HCT116 (cell line): ENCODE results near the gene KCTD19. TPM values are rescaled to one million over a fixed set of nuclear protein-coding genes. Genes with fewer than 3 reads are reported as not detected.

Source experiments
- ATAC-seq: fragments of 200-7000 bp; cut with Tn5 transposase; 2 replicates; pipeline ENCODE4 v1.9.1; 2020; ENCODE audit warnings: mild to moderate bottlenecking, moderate library complexity
- BruUV-seq: library from RNA; stranded (reverse); fragments of 400-500 nt; replicated peaks from 2 replicates; lab custom pipeline; 2021; lab: Mats Ljungman, UMichigan
- CTCF ChIA-PET: fragments of 300-600 bp; sonication (Branson Sonifier 250); formaldehyde crosslinking; loops from one replicate; lab custom pipeline; 2021; ENCODE audit warnings: antibody characterized with exemption; lab: Charles Lee
- POLR2A ChIA-PET: fragments of 300-600, 350-600 bp; sonication (Branson Sonifier 250); formaldehyde crosslinking; loops from one replicate; lab custom pipeline; 2021; ENCODE audit warnings: antibody characterized with exemption; lab: Charles Lee
- RAD21 ChIA-PET, 2 experiments: fragments of 300-600 bp; sonication (Branson Sonifier 250); formaldehyde crosslinking; loops; one replicate each; lab custom pipeline; 2023; ENCODE audit warnings: low total read pairs in 2 of 2; ENCODE audit not compliant: uncharacterized antibody in 2 of 2, unreplicated experiment in 2 of 2, low non-redundant PET in 1 of 2; lab: Charles Lee
- DNase-seq: peaks from one replicate; pipeline ENCODE4 v3.0.0-alpha.2; 2010; ENCODE audit warnings: low read depth, low spot score
- H2AFZ ChIP-seq: fragments of 200-600 bp; shearing (Covaris generic), sonication (generic); 2 replicates; pipeline ENCODE4 v1.6.1; 2017; ENCODE audit warnings: low read depth, mixed run types, mixed read lengths, antibody characterized with exemption, low read length; ENCODE audit not compliant: poor library complexity, severe bottlenecking
- H3K27ac ChIP-seq: 2 replicates; pipeline ENCODE4 v1.5.1; 2012; ENCODE audit warnings: low read depth, low read length
- H3K27me3 ChIP-seq: fragments of 200-600 bp; sonication (generic); 2 replicates; pipeline ENCODE4 v1.6.1; 2016; ENCODE audit warnings: mixed run types, low read length, mixed read lengths; ENCODE audit not compliant: insufficient read depth
- H3K36me3 ChIP-seq, 2 experiments: fragments of 200-500 bp in 1 of 2; fragments of 200-600 bp in 1 of 2; sonication (Bioruptor generic) in 1 of 2; sonication (generic) in 1 of 2; 2 replicates each; pipeline versions ENCODE4 v1.5.1 to v1.6.1; 2014 to 2016; ENCODE audit warnings: low read length in 2 of 2, inconsistent platforms in 1 of 2, mixed read lengths in 1 of 2, mixed run types in 1 of 2; ENCODE audit not compliant: insufficient read depth in 2 of 2, control insufficient read depth in 1 of 2
- H3K4me1 ChIP-seq, 2 experiments: fragments of 200-600 bp in 1 of 2; sonication (generic) in 1 of 2; 2 replicates each; pipeline versions ENCODE4 v1.5.1 to v1.6.1; 2012 to 2017; ENCODE audit warnings: low read length in 2 of 2, inconsistent platforms in 1 of 2, mild to moderate bottlenecking in 1 of 2, mixed read lengths in 1 of 2, mixed run types in 1 of 2, moderate library complexity in 1 of 2; ENCODE audit not compliant: insufficient read depth in 2 of 2, control insufficient read depth in 1 of 2
- H3K4me2 ChIP-seq: fragments of 200-600 bp; sonication (generic); 2 replicates; pipeline ENCODE4 v1.6.1; 2017; ENCODE audit warnings: mixed run types, low read length, mixed read lengths
- H3K4me3 ChIP-seq, 2 experiments: fragments of 200-600 bp in 1 of 2; sonication (generic) in 1 of 2; replicated peaks in 1 of 2; 2 replicates each; pipeline ENCODE4 v1.5.1; 2011 to 2016; ENCODE audit warnings: low read length in 2 of 2, control low read depth in 1 of 2, low read depth in 1 of 2, mild to moderate bottlenecking in 1 of 2, mixed read lengths in 1 of 2, mixed run types in 1 of 2
- H3K79me2 ChIP-seq: fragments of 200-600 bp; sonication (generic); 2 replicates; pipeline ENCODE4 v1.6.1; 2017; ENCODE audit warnings: mild to moderate bottlenecking, mixed run types, low read length, moderate library complexity, mixed read lengths; ENCODE audit not compliant: insufficient read depth
- H3K9ac ChIP-seq: fragments of 200-600 bp; sonication (generic); 2 replicates; pipeline ENCODE4 v1.6.1; 2016; ENCODE audit warnings: low read length, mixed read lengths
- H3K9me2 ChIP-seq: fragments of 200-600 bp; sonication (generic), shearing (Covaris generic); 2 replicates; pipeline ENCODE4 v1.6.1; 2017; ENCODE audit warnings: mixed run types, mild to moderate bottlenecking, moderate library complexity; ENCODE audit not compliant: insufficient read depth
- H3K9me3 ChIP-seq, 2 experiments: fragments of 200-500 bp in 1 of 2; fragments of 200-600 bp in 1 of 2; sonication (Bioruptor generic) in 1 of 2; sonication (generic) in 1 of 2; 2 replicates each; pipeline ENCODE4 v1.6.1; 2014 to 2017; ENCODE audit warnings: low read length in 2 of 2, mixed read lengths in 2 of 2, inconsistent platforms in 1 of 2, low read depth in 1 of 2, mild to moderate bottlenecking in 1 of 2, mixed run types in 1 of 2, moderate library complexity in 1 of 2; ENCODE audit not compliant: control insufficient read depth in 1 of 2, insufficient read depth in 1 of 2
- H4K20me1 ChIP-seq: fragments of 200-600 bp; sonication (generic), shearing (Covaris generic); 2 replicates; pipeline ENCODE4 v1.6.1; 2017; ENCODE audit warnings: mixed run types, mild to moderate bottlenecking, moderate library complexity; ENCODE audit not compliant: insufficient read depth
- CEBPB ChIP-seq: IDR thresholded peaks from 2 replicates; pipeline ENCODE4 v1.6.1; 2012; ENCODE audit warnings: low read depth
- CTCF ChIP-seq, 3 experiments: fragments of 200-600 bp in 1 of 3; sonication (generic) in 1 of 3; IDR thresholded peaks in 2 of 3; conservative IDR thresholded peaks in 1 of 3; 2 replicates each; pipeline ENCODE4 v1.5.1; 2012 to 2017; ENCODE audit warnings: low read depth in 2 of 3, low read length in 2 of 3, antibody characterized with exemption in 1 of 3, borderline replicate concordance in 1 of 3, control low read depth in 1 of 3, mild to moderate bottlenecking in 1 of 3, mixed read lengths in 1 of 3, mixed run types in 1 of 3, moderate library complexity in 1 of 3; ENCODE audit not compliant: insufficient read depth in 1 of 3
- EGR1 ChIP-seq: IDR thresholded peaks from 2 replicates; pipeline ENCODE4 v1.6.1; 2012; ENCODE audit warnings: low read depth
- ELF1 ChIP-seq: IDR thresholded peaks from 2 replicates; pipeline ENCODE4 v1.6.1; 2012; ENCODE audit warnings: low read depth, borderline replicate concordance
- FOSL1 ChIP-seq: IDR thresholded peaks from 2 replicates; pipeline ENCODE4 v1.6.1; 2012; ENCODE audit warnings: low read depth
- JUND ChIP-seq: IDR thresholded peaks from 2 replicates; pipeline ENCODE4 v1.6.1; 2012
- MAX ChIP-seq: IDR thresholded peaks from 2 replicates; pipeline ENCODE4 v1.6.1; 2012
- SIN3A ChIP-seq: IDR thresholded peaks from 2 replicates; pipeline ENCODE4 v1.6.1; 2012; ENCODE audit warnings: low read depth
- SP1 ChIP-seq: IDR thresholded peaks from 2 replicates; pipeline ENCODE4 v1.6.1; 2012; ENCODE audit warnings: low read depth
- TCF7L2 ChIP-seq: IDR thresholded peaks from 2 replicates; pipeline ENCODE4 v1.7.0; 2011; ENCODE audit warnings: borderline replicate concordance, inconsistent platforms; ENCODE audit not compliant: insufficient read depth, insufficient read length; ENCODE audit errors: extremely low read depth
- ZBTB33 ChIP-seq: IDR thresholded peaks from 2 replicates; pipeline ENCODE4 v1.6.1; 2011; ENCODE audit warnings: mild to moderate bottlenecking, low read length, moderate library complexity; ENCODE audit not compliant: insufficient replicate concordance; ENCODE audit errors: extremely low read depth
- ZFX ChIP-seq: fragments of 450-650 bp; IDR thresholded peaks from 2 replicates; pipeline ENCODE4 v1.6.1; 2017
- ZNF274 ChIP-seq: fragments of 200-500 bp; sonication (Bioruptor generic); IDR thresholded peaks from 2 replicates; pipeline ENCODE4 v1.6.1; 2014; ENCODE audit warnings: mild to moderate bottlenecking, low read depth, low read length, inconsistent platforms
- intact Hi-C: fragments of 100-400 bp; cut with micrococcal nuclease; formaldehyde crosslinking; loops from 2 replicates; pipeline ENCODE4 v1.10.0; 2022
- total RNA-seq: library from RNA; stranded (reverse); gene quantifications from one replicate; pipeline ENCODE4 v1.2.1, GENCODE V29; 2021; ENCODE audit not compliant: unreplicated experiment

Gene KCTD19
- total RNA-seq, 1 experiment from 2014 or later, result not detected

GRCh38 chr16:67294938-67295361, 31.6 kb downstream of the KCTD19 start:
- Histone ChIP-seq H3K9me2 (no peaks in the 10 kb centered on the region), H3K4me2 (no peak overlapping the region), H3K9me3 (no peaks in the 10 kb centered on the region), H3K4me1 (peaks cover 7 to 17% of the 10 kb centered on the region in 2 experiments), H3K27ac (no peak overlapping the region), H3K9ac (no peak overlapping the region), H3K27me3 (no peaks in the 10 kb centered on the region), H4K20me1 (no peaks in the 10 kb centered on the region)
- ChIA-PET CTCF (no interaction called here), RAD21 (no interaction called here)
- no peak for DNase-seq
- BruUV-seq, result no TSS peak
- intact Hi-C loops, result no loop called here
- ATAC-seq, result no peak
- no peak for TF ChIP-seq ZFX
- no peak for TF ChIP-seq EGR1
- TF ChIP-seq, all 23 proteins: peak for 0
- no peaks in the 10 kb centered on the region for H3K36me3 ChIP-seq
- POLR2A ChIA-PET, result no interaction called here
- no peaks in the 10 kb centered on the region for H3K79me2 ChIP-seq
- no peak overlapping the region for H3K4me3 ChIP-seq
- H2AFZ ChIP-seq, result no peak overlapping the region

GRCh38 chr16:67294171-67294757, 32.3 kb downstream of the KCTD19 start:
- H3K79me2 ChIP-seq, result no peaks in the 10 kb centered on the region
- no peak overlapping the region for H3K4me2 ChIP-seq
- H3K4me1 ChIP-seq, result peaks cover 10 to 24% of the 10 kb centered on the region in 2 experiments
- H3K9ac ChIP-seq, result no peak overlapping the region
- no peaks in the 10 kb centered on the region for H3K36me3 ChIP-seq
- POLR2A ChIA-PET, result no interaction called here
- ATAC-seq, result no peak
- H2AFZ ChIP-seq, result no peak overlapping the region
- no peaks in the 10 kb centered on the region for H3K9me2 ChIP-seq
- CTCF ChIA-PET, result no interaction called here
- H4K20me1 ChIP-seq, result no peaks in the 10 kb centered on the region
- RAD21 ChIA-PET, result no interaction called here
- no peaks in the 10 kb centered on the region for H3K27me3 ChIP-seq
- BruUV-seq, result no TSS peak
- DNase-seq, result no peak
- intact Hi-C loops, result no loop called here
- H3K9me3 ChIP-seq, result no peaks in the 10 kb centered on the region
- no peak overlapping the region for H3K4me3 ChIP-seq
- no peak overlapping the region for H3K27ac ChIP-seq
- TF ChIP-seq EGR1 (no peak), ELF1 (no peak), SP1 (no peak), ZNF274 (no peak), ZBTB33 (no peak), FOSL1 (no peak), TCF7L2 (no peak), SIN3A (no peak), CEBPB (no peak), CTCF (IDR thresholded peaks at IDR 0.05 in 2 of 3, conservative IDR thresholded peaks at IDR 0.05 in 1 of 3; ENCODE audit: borderline replicate concordance in 1 of 3, insufficient read depth in 1 of 3, low read depth in 2 of 3, low read length in 2 of 3) (no peak), JUND (no peak), MAX (no peak)
